Retinal pigment epithelial cell (primary cell): ENCODE data around the gene PCARE.

Source experiments
- DNase-seq: peaks from one replicate; pipeline ENCODE4 v3.0.0-alpha.2; 2010; ENCODE audit warnings: low read depth
- H3K4me3 ChIP-seq: 2 replicates; pipeline ENCODE4 v1.5.1; 2011; ENCODE audit warnings: mild to moderate bottlenecking, low read length, control low read depth, moderate library complexity
- CTCF ChIP-seq: conservative IDR thresholded peaks from 2 replicates; pipeline ENCODE4 v1.5.1; 2011; ENCODE audit warnings: low read depth, low read length, control low read depth, inconsistent platforms

The PCARE gene

GRCh38 chr2:29047083-29047845 is 27.1 kb downstream of the PCARE start:
- no peak overlapping the region for H3K4me3 ChIP-seq
- no peak for DNase-seq
- TF ChIP-seq CTCF = no peak

GRCh38 chr2:29046321-29046720 is 28.0 kb downstream of the PCARE start:
- DNase-seq = no peak
- no peak for TF ChIP-seq CTCF
- H3K4me3 ChIP-seq = no peak overlapping the region

- TF ChIP-seq CTCF = no peak
- DNase-seq = no peak
- H3K4me3 ChIP-seq = no peak overlapping the region
These were observed 29.9 kb downstream of the PCARE start for GRCh38 chr2:29044459-29044858.

GRCh38 chr2:29042561-29043075 is 31.7 kb downstream of the PCARE start:
- no peak for TF ChIP-seq CTCF
- H3K4me3 ChIP-seq = no peak overlapping the region
- no peak for DNase-seq

- no peak for DNase-seq
- no peak overlapping the region for H3K4me3 ChIP-seq
- no peak for TF ChIP-seq CTCF
These were observed 33.1 kb downstream of the PCARE start for GRCh38 chr2:29041161-29041660.

- H3K4me3 ChIP-seq = no peak overlapping the region
- no peak for DNase-seq
- no peak for TF ChIP-seq CTCF
These were observed 33.8 kb downstream of the PCARE start for GRCh38 chr2:29040552-29040951.

GRCh38 chr2:29039718-29040480 is 34.4 kb downstream of the PCARE start:
- H3K4me3 ChIP-seq = no peak overlapping the region
- TF ChIP-seq CTCF = no peak
- DNase-seq = no peak
